Left cardiac atrium (tissue), 4 donors: ENCODE results near the gene MSI2. TPM values are rescaled to one million over a fixed set of nuclear protein-coding genes. Genes with fewer than 3 reads are reported as not detected.

Source experiments
- ATAC-seq, 2 donors: fragments of 200-7000 bp; cut with Tn5 transposase; one replicate each; pipeline ENCODE4 v1.9.1; 2020; ENCODE audit warnings: mild to moderate bottlenecking in 2 of 2, moderate library complexity in 2 of 2
- DNase-seq: peaks from one replicate; pipeline ENCODE4 v3.0.0-alpha.2; 2020
- intact Hi-C, 2 donors: fragments of 100-400 bp; cut with DNase I; formaldehyde crosslinking; loops; one replicate each; pipeline versions ENCODE4 v1.14.1 to v1.15.1; 2022 to 2023
- total RNA-seq, 2 donors: library from RNA; stranded (reverse); fragmentation: NEBNext Ultra II Directional; extraction: Animal tissue kit (Norgen Biotek cat#: 25700); gene quantifications; one replicate each; pipeline ENCODE4 v1.2.1, GENCODE V29; 2021
- donor health status: DM: no; HTN: yes; CAD: no.
- donor health status: DM: no; HTN: yes; CAD: no; lungs with severe emphysema.
- donor health status: DM: yes; HTN: yes; CAD: no.
- donor health status: Dilated cardiomyopathy.

The MSI2 gene
- total RNA-seq, 2 donors from 2014 or later, result 84.1 to 95.5 TPM

DNA sequence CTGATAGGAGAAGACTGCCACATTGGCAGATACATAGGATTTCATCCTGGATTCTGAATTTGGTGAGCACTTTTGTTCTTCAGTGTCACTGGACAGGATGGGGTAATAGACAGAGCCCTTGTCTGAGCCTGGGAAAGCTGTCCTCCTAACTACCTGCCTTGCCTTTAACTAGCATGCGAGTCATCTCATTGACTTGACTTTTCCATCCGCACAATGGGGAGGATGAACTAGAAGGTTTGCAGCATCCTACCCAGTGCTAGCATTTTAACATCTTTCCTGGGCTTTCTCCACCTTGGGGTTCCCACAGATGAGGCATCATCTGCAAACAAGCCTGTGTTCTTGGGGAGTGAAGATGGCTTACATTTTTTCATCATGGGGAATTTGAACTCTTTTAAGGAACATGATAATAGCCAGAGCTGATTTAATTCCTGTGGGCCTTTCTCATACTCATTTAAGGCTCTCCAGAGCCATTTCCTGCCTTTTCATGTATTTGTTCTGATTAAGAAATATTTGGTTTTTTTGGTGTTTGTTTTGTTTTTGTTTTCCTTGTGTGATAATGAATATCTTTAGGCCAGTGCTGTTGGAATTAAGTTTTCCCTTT is 139.5 kb downstream of the MSI2 start:
- DNase-seq, result no peak
- ATAC-seq, result no peak
- intact Hi-C loops, result no loop called here

- intact Hi-C loops, result no loop called here
- DNase-seq (no peak), ATAC-seq (no peak)
These were observed 140.2 kb downstream of the MSI2 start for GRCh38 chr17:57396511-57396921.

DNA sequence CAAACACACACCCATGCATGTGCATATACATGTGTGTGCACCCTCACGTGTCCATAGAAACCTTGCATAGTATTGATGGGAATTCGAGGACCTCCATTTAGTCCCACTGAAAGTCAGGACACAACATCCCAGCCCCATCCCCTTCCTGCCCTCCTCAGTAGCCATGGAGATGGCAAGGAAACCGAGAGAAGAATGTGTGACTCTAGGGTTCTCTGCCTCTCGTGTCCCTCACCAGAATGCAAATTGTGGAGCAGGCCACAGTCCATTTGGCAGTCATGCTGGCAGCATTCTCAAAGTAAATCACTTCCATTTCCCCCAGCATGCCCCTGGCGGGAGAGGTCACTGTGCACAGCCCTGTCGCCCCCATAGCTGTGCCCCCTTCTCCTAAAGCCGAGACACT is 141.1 kb downstream of the MSI2 start:
- no peak for ATAC-seq
- intact Hi-C loops, result no loop called here
- DNase-seq, result no peak

GRCh38 chr17:57399690-57400089 is 143.4 kb downstream of the MSI2 start:
- no peak for DNase-seq
- intact Hi-C loops, result no loop called here
- no peak for ATAC-seq

DNA sequence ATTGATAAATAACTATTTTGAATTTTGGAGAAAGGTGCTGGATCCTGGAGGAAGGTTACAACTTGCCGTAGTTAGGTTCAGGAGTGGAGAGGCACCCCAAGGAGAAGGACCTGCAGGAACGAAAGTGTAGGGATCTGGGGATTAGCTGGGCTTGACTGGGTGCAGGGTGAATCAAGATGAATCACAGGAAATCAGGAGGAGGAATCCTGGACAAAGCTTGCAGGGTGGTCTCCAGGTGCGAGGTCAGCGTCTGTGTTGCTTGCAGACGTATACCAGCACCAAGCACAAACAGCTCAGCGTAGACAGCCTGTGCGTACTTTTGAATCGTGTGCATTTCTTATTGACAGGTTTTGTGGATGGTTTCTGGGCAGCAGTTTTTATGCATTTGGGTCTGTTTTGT is 144.3 kb downstream of the MSI2 start:
- no peak for DNase-seq
- intact Hi-C loops, result no loop called here
- ATAC-seq, result no peak

GRCh38 chr17:57401556-57402488 is 145.5 kb downstream of the MSI2 start:
- DNase-seq, result no peak
- ATAC-seq, result peak in 1 of 2 donors; percentile 30
- intact Hi-C loops, result no loop called here

DNA sequence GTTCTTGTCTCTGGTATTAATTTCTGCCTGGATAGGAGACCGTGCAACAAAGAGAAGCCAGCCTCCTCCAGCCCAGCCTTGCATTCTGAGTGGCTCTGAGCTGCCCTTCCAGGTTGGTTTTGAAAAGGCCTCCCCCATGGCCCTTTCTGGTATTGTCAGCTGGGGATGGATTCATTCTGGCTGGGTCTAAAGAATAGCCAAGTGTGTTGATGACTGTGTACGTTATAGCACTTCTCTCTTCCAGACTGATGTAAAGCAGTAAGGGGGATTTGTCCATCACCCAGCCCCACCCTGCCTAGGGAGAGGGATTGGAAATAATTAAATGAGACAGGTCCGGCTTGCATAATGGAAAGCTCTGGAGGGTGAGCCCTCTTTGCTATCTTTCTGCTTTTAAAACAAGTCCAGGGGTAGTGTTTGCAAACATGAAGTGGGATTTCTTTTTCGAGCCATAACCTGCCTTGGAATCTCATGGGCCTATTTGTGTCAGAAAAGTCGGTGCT is 146.4 kb downstream of the MSI2 start:
- intact Hi-C loops, result no loop called here
- no peak for DNase-seq
- no peak for ATAC-seq

- ATAC-seq, result peak in 1 of 2 donors; percentile 31
- intact Hi-C loops, result no loop called here
- no peak for DNase-seq
These were observed 146.9 kb downstream of the MSI2 start for GRCh38 chr17:57403236-57403635.

- no peak for ATAC-seq
- intact Hi-C loops, result no loop called here
- no peak for DNase-seq
These were observed 147.8 kb downstream of the MSI2 start for GRCh38 chr17:57404073-57404472.

- intact Hi-C loops, result no loop called here
- no peak for ATAC-seq
- DNase-seq, result no peak
These were observed 148.6 kb downstream of the MSI2 start for GRCh38 chr17:57404795-57405490.

DNA sequence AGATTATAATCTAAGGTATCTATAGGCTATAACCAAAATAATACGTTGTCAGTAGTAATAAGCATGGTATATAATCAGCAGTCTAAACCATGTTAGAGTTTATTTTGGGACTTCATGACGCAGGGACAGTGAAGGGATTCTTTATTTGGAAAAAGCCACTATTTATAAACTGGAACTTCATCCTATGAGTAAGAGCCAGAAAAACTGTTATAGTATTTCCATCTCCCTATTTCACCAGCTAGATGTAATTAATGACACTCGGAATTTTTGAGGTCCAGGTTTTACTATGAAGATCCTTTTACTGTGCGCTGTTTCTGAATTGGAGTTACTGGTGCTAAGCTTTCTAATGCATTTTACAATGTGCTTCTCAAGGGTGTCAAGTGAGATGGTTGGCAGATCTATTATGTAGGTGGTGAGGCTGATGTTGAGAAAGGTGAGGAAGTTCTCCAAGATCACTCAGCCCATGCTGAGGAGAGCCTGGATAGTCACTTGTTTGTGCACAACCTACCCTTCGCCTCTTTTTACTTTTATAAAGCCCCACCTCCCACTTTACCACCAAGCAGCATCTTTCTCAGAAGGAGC is 149.3 kb downstream of the MSI2 start:
- ATAC-seq (peak in 1 of 2 donors; percentile 30), DNase-seq (no peak)
- intact Hi-C loops, result no loop called here

- intact Hi-C loops, result no loop called here
- ATAC-seq, result peak; percentile 32 to 42
- no peak for DNase-seq
These were observed 150.0 kb downstream of the MSI2 start for GRCh38 chr17:57406131-57406980.

- ATAC-seq, result no peak
- intact Hi-C loops, result no loop called here
- no peak for DNase-seq
These were observed 150.6 kb downstream of the MSI2 start for GRCh38 chr17:57406981-57407286.

DNA sequence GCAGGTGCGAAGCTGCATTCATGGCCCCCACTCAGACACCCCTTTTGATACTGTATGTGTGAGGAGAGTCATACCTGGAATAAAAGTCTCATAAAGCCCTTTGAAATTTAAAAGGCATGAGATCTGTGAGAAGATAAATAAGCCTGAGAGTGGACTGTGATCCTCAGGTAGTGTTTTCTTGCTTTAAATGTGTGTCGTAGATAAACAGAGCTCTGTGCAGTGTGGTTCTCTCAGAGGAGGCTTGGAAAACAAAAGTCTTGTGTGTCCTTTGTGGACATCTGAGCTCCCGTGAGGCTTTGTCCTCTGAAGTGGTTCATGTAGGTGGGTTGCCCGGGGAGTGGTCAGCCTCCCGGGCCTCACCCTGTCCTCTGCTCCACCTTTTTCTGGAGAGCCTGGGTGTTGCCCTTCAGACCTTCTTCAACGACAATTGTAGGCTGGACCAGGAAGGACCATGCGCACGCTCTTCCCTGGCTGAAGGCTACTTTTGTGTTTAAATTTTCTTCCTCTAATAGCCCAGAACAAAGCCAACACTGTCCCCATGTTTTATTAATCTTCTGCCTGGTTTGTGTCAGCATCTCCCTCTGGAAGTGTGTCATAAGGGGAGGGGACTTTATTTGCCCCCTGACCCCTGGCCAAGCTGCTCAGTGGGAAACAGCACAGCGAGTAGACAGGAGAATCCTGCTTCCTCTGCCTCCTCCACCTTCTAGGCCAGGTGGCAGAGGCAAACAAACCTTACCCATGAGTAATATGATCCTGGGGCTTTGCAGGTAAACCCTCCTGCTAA is 151.2 kb downstream of the MSI2 start:
- DNase-seq (no peak), ATAC-seq (no peak)
- intact Hi-C loops, result no loop called here

- ATAC-seq, result no peak
- intact Hi-C loops, result no loop called here
- DNase-seq, result no peak
These were observed 151.9 kb downstream of the MSI2 start for GRCh38 chr17:57408071-57408811.

GRCh38 chr17:57410169-57410568 is 153.8 kb downstream of the MSI2 start:
- intact Hi-C loops, result no loop called here
- ATAC-seq, result no peak

DNA sequence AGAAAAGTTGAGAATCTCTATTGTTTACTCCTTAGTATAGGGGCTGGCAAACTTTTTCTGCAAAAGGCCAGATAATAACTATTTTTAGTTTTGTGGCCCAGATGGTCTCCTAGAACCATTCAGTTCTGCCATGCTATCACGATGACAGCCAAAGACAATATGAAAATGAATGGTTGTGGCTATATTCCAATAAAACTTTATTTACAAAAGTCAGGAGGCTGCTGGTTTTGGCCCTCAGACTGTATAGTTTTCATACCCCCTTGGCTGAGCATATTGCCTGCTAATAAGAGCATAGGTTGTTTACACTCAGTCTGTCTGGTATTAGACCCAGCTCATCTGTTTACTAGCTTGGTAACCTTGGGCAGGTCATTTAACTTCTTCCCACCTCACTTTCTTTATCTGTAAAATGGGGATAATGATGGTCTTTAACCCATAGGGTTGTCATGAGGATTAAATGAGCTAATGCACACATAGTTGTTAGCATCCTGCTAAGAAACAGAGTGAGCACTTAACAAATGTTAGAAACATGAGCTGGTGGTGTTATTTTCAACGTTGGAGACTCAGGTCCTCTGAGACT is 156.3 kb downstream of the MSI2 start:
- DNase-seq, result no peak
- intact Hi-C loops, result no loop called here
- ATAC-seq, result no peak

More at GRCh38 chr17:57410169-57410568, 153.8 kb downstream of the MSI2 start:
- DNase-seq, result no peak
